DND-41 (cell line): ENCODE data around the gene PM20D2.

Experiments used
- EZH2 ChIP-seq: IDR thresholded peaks from 3 replicates; pipeline ENCODE4 v1.6.1; 2012; ENCODE audit warnings: borderline replicate concordance, low read depth, mild to moderate bottlenecking, moderate library complexity, low read length, inconsistent platforms; ENCODE audit not compliant: severe bottlenecking
- TF ChIP-seq, protein P1 (sequence below): IDR thresholded peaks from 2 replicates; pipeline ENCODE4 v1.5.1; 2012; ENCODE audit warnings: borderline replicate concordance, low read length, moderate library complexity, mild to moderate bottlenecking; ENCODE audit not compliant: poor library complexity, severe bottlenecking; ENCODE audit errors: extremely low read depth

DNA sequence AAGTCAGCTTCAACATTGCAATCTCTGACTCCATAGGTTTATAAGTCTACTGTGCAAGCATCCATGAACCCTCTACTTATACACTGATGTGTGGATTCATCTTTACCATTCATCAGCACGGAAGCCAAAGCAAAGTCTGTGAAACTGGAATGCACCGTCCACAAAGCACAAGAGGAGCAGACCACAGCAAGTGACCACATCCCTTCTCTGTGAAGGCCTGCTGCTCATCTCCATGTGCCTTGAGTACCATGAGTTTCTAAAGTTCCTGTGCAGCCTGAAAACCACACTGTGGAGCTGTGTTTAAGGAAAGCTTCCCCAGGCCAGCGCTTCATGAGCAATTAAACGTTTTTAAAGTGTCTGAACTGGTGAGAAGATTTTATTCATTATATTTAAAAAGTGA, 51.3 kb downstream of the PM20D2 start:
- TF ChIP-seq, protein P1, sequence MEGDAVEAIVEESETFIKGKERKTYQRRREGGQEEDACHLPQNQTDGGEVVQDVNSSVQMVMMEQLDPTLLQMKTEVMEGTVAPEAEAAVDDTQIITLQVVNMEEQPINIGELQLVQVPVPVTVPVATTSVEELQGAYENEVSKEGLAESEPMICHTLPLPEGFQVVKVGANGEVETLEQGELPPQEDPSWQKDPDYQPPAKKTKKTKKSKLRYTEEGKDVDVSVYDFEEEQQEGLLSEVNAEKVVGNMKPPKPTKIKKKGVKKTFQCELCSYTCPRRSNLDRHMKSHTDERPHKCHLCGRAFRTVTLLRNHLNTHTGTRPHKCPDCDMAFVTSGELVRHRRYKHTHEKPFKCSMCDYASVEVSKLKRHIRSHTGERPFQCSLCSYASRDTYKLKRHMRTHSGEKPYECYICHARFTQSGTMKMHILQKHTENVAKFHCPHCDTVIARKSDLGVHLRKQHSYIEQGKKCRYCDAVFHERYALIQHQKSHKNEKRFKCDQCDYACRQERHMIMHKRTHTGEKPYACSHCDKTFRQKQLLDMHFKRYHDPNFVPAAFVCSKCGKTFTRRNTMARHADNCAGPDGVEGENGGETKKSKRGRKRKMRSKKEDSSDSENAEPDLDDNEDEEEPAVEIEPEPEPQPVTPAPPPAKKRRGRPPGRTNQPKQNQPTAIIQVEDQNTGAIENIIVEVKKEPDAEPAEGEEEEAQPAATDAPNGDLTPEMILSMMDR = no peak
- no peak for TF ChIP-seq EZH2
